GM12875 (cell line): ENCODE measurements around the gene KCNJ11.
"Not testable (repeated sequence)": the region's sequence is repeated elsewhere in the genome, so short reads cannot be mapped to it uniquely, and the experiment has no call there.

Source experiments
- H3K4me3 ChIP-seq: one replicate; pipeline ENCODE4 v1.5.1; 2011; ENCODE audit warnings: low read depth, low read length, control low read depth
- TF ChIP-seq, protein P1 (sequence below): IDR thresholded peaks from 2 replicates; pipeline ENCODE4 v1.5.1; 2011; ENCODE audit warnings: low read depth, mild to moderate bottlenecking, control low read depth, inconsistent platforms, low read length, moderate library complexity, borderline replicate concordance; ENCODE audit not compliant: insufficient read depth

The KCNJ11 gene

DNA sequence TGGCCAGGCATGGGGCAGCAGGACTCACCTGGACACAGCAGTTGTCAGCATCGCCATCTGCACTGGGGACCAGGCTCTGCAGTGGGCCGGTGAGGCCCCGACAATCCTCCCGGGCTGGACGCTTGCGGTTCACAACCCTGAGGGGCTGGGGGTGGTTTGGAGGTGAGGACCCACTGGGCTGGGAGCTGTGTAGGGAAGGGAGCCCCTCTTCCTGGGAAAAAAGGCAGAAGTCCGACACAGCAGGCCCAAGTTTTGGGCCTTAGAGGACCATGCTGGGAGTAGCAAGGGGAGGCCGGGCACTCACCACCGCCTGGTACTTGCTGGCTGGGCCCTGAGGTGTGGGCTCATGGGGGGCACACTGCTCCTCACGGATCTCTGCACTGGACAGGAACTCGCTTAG, 39.8 kb upstream of the KCNJ11 start:
- H3K4me3 ChIP-seq = no peak overlapping the region
- TF ChIP-seq, protein P1, sequence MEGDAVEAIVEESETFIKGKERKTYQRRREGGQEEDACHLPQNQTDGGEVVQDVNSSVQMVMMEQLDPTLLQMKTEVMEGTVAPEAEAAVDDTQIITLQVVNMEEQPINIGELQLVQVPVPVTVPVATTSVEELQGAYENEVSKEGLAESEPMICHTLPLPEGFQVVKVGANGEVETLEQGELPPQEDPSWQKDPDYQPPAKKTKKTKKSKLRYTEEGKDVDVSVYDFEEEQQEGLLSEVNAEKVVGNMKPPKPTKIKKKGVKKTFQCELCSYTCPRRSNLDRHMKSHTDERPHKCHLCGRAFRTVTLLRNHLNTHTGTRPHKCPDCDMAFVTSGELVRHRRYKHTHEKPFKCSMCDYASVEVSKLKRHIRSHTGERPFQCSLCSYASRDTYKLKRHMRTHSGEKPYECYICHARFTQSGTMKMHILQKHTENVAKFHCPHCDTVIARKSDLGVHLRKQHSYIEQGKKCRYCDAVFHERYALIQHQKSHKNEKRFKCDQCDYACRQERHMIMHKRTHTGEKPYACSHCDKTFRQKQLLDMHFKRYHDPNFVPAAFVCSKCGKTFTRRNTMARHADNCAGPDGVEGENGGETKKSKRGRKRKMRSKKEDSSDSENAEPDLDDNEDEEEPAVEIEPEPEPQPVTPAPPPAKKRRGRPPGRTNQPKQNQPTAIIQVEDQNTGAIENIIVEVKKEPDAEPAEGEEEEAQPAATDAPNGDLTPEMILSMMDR = no peak

DNA sequence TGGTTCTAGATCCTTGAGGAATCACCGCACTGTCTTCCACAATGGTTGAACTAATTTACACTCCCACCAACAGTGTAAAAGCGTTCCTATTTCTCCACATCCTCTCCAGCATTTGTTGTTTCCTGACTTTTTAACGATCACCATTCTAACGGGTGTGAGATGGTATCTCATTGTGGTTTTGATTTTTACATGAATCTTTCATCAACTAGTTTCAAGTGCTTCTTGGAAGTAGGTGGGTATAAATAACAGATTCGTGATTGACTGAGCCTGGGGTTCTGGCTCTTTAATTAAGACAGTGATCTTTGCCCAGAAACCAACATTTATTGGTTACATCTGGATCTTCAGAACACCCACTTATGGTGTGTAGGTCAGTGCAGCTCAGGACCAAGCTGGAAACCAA, 37.8 kb upstream of the KCNJ11 start:
- not testable (repeated sequence) for H3K4me3 ChIP-seq

DNA sequence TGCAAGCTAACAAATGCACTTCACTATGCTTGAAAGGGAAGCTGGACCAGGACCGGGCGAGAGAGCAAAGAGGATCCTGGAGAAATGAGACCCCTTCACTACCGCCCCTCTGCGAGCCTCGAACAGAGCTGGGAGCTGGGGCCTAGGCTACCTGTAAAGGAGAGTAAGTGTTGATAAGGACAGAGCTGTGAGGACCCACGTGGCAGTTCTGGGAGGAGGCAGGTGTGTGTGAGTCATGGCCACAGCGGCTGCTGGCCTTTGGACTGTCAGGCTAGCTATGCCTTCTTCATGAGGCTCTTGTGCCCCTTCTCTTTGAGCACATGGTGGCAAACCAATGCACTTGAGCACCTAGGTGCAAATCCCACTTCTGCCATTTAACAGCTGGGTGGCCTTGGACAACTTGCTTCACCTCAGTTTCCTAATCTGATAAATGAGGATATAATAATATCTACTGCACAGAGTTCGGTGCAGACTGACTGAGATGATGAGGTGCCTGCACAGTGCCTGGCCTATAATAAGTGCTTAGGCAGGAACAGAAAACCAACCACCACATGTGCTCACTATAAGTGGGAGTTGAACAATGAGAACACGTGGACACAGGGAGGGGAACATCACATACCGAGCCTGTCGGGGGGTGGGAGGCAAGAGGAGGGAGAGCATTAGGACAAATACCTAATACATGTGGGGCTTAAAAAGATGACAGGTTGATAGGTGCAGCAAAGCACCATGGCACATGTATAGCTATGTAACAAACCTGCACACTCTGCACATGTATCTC, 35.3 kb upstream of the KCNJ11 start:
- no peak overlapping the region for H3K4me3 ChIP-seq
- TF ChIP-seq, protein P1 = no peak

DNA sequence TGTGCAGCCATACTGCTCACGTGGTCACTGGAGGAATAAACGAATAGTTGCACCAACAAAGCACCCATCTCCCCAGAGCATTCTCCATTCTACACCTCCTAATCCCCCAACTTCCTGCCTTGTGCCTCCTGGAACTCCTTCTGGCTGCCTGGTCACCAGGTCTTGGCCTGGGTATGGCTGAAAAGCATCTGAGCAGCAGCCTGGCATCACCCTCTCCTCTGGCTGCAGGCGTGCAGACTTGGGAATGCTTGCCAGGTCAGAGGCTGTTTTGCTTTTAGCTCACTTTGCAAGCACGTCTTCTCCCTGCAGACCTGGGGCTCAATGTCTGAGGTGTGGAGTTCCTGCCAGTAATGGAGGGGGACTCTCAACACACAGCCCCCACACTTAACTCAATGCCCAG, 33.3 kb upstream of the KCNJ11 start:
- TF ChIP-seq, protein P1 = no peak
- no peak overlapping the region for H3K4me3 ChIP-seq

DNA sequence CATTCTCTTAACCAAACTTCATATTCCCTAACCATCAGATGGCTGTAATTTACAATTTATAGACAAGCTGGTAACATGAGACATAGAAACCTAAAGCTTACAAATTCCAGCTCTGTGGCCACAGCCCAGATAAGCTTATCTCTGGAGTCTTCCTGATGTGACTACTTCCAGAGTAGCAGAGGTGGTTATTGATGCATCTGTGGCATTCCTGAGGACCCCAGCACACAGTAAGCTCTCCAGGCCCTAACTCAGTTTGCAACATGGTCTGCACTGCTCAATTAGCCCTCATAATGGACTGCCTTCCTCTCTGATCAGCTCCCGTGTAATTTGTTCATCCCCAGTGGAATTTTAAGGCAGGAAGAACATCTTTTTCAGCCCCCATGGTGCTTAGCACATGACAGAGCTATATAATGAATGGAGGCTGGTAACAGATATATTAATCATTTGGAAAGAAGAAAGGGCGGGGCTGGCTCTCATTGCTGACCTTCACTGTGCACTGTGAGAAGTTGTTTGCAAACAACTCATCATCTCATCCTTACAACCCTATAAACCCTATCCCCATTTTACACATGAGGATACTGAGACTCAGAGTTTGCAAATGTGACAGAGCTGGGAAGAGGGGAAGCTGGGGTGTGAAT, 30.1 kb upstream of the KCNJ11 start:
- no peak overlapping the region for H3K4me3 ChIP-seq
- TF ChIP-seq, protein P1 = no peak

DNA sequence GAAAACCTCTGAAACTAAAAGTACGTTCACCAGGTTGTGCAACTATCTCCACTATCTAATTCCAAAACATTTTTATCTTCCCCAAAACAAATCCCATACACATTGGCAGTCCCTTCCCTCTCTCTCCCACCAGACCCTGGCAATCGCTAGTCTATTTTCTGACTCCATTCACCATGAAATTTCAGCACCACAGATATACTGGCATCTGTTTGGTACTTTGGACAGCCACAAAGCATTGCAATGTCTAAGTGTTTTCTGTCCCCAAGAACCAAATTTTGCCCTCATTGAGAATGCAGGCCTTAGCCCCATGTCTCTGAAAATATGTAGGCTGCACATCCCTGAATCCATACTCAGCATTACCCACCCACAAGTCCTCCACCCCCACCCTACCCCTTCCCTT, 28.0 kb upstream of the KCNJ11 start:
- TF ChIP-seq, protein P1 = no peak

DNA sequence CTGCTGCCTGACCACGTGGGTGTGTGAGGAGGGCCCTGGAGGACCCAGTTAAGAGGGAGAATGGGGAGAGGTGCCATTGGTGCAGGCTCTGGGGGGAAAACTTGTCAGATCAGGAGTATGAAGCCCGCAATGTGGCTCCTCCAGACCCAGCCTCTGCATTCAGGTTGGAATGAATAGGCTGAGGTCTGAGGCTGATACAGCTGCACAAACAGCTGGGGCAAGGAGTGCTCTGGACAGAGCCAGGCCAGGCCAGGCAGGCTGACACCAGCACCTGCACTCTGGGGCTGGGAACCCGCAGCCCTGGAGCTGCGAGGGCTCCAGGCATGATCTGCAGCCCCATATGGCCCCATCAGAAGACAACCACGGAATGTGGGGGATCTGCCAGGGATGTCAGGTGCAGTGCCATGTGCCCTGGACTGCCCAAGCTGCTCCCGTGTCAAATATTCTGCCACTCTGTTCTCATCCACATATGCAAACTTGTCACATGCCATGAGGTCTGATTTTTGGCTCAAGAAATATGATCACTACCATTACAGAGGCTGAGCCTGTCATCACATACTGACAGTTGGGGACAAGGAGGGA, 27.2 kb upstream of the KCNJ11 start:
- no peak overlapping the region for H3K4me3 ChIP-seq
- TF ChIP-seq, protein P1 = no peak

More for the DNA sequence above, 28.0 kb upstream of the KCNJ11 start:
- no peak overlapping the region for H3K4me3 ChIP-seq
